CD1c-positive myeloid dendritic cell (primary cell): ENCODE measurements around the gene GPR149.
"Not testable (repeated sequence)": the region's sequence is repeated elsewhere in the genome, so short reads cannot be mapped to it uniquely, and the experiment has no call there.

ENCODE experiments used
- DNase-seq: peaks from one replicate; pipeline ENCODE4 v3.0.0-alpha.2; 2016; ENCODE audit errors: extremely low spot score

The GPR149 gene

GRCh38 chr3:154430014-154430413 is at the start of gene GPR149:
TSS of gene GPR149 (minus strand) at chr3:154430190. CDS start at chr3:154429615, 575 bp downstream.
- no peak for DNase-seq

- no peak for DNase-seq
Measured at GRCh38 chr3:154473769-154474168, 43.8 kb upstream of the GPR149 start.

GRCh38 chr3:154469585-154469984 is 39.6 kb upstream of the GPR149 start:
- no peak for DNase-seq

GRCh38 chr3:154464440-154465190 is 34.6 kb upstream of the GPR149 start:
- no peak for DNase-seq

- no peak for DNase-seq
Measured at GRCh38 chr3:154458560-154458959, 28.6 kb upstream of the GPR149 start.

GRCh38 chr3:154439081-154439480 is 9.1 kb upstream of the GPR149 start:
- DNase-seq, result not testable (repeated sequence)

GRCh38 chr3:154431043-154431442 is 1.1 kb upstream of the GPR149 start:
- no peak for DNase-seq

- no peak for DNase-seq
Measured at GRCh38 chr3:154428286-154429206, 1.4 kb downstream of the GPR149 start.

GRCh38 chr3:154427685-154428285 is 2.2 kb downstream of the GPR149 start:
- DNase-seq, result no peak

- DNase-seq, result no peak
Measured at GRCh38 chr3:154422694-154423093, 7.3 kb downstream of the GPR149 start.

GRCh38 chr3:154421083-154421482 is 8.9 kb downstream of the GPR149 start:
- no peak for DNase-seq

GRCh38 chr3:154398084-154398967 is 31.7 kb downstream of the GPR149 start:
- no peak for DNase-seq

- DNase-seq, result no peak
Measured at GRCh38 chr3:154389861-154390260, 40.1 kb downstream of the GPR149 start.

GRCh38 chr3:154384479-154384878 is 45.5 kb downstream of the GPR149 start:
- DNase-seq, result no peak

- DNase-seq, result no peak
Measured at GRCh38 chr3:154378311-154378710, 51.7 kb downstream of the GPR149 start.

- no peak for DNase-seq
Measured at GRCh38 chr3:154367221-154367620, 62.8 kb downstream of the GPR149 start.

- DNase-seq, result no peak
Measured at GRCh38 chr3:154364849-154365248, 65.1 kb downstream of the GPR149 start.

GRCh38 chr3:154361099-154361498 is 68.9 kb downstream of the GPR149 start:
- DNase-seq, result no peak

GRCh38 chr3:154356009-154356408 is 74.0 kb downstream of the GPR149 start:
- no peak for DNase-seq

- DNase-seq, result no peak
Measured at GRCh38 chr3:154349223-154349622, 80.8 kb downstream of the GPR149 start.

GRCh38 chr3:154345422-154346122 is 84.4 kb downstream of the GPR149 start:
- DNase-seq, result no peak
